HG02973 (cell line): Measurements from ENCODE around the gene RFK.

Experiments
- ATAC-seq: cut with Tn5 transposase; IDR thresholded peaks from one replicate; pipeline ENCODE4 v1.9.1; 2021; ENCODE audit warnings: moderate library complexity; ENCODE audit not compliant: unreplicated experiment

RFK gene

DNA sequence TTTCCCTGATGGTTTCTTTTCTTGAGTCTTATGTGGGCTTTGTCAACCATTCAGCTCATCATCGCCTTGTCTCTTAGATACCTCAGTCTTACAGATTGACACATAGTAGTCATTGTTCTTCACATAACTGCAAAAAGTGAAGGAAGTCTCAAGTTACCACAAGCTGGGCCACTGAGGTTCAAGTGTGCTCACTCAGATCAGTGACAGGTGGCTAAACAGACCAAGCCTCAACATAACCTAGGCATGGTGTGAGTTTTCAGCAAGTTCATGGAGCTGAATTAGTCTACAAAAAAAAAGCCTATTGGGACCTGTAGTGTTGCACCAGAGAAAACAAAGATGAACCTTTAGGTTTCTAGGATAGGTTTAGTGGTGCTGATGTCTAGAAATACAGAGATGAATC, 58.2 kb downstream of the RFK start:
- no peak for ATAC-seq
